Measurements from ENCODE around the gene DUOXA1.

Gene DUOXA1

GRCh38 chr15:45097466-45097865 lies 32.2 kb downstream of the DUOXA1 start:
- no peak for TF ChIP-seq CTCF (conservative IDR thresholded peaks at IDR 0.05; ENCODE audit: low read depth, low read length)
- no peak overlapping the region for H3K4me3 ChIP-seq (ENCODE audit: low read length)

GRCh38 chr15:45095661-45096060 lies 34.0 kb downstream of the DUOXA1 start:
- no peak for DNase-seq (ENCODE audit: low read depth)
- TF ChIP-seq CTCF (conservative IDR thresholded peaks at IDR 0.05; ENCODE audit: low read depth, low read length): no peak
- no peak overlapping the region for H3K4me3 ChIP-seq (ENCODE audit: low read length)

More at GRCh38 chr15:45097466-45097865, 32.2 kb downstream of the DUOXA1 start:
- no peak for DNase-seq (ENCODE audit: low read depth)

DNA sequence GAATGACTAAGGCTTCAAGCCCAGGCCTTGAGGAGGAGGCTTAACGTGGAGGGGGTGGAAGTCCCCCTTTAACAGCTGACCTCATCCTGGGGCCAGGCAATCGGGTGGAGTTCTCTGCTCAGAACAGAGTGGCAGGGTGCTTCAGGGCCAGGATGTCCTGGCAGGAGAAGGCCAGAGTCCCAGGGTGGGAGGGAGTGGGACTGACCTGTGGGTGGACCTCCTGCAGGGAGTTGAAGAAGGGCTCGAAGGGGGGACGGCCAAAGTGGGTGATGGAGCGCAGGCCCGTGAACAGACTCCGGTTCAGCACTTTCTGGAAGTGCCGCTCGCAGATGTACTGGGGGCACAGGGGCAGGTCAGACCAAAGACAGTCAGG lies 35.3 kb downstream of the DUOXA1 start:
- TF ChIP-seq CTCF (conservative IDR thresholded peaks at IDR 0.05; ENCODE audit: low read depth, low read length): no peak
- no peak for DNase-seq (ENCODE audit: low read depth)
- H3K4me3 ChIP-seq (ENCODE audit: low read length): no peak overlapping the region

DNA sequence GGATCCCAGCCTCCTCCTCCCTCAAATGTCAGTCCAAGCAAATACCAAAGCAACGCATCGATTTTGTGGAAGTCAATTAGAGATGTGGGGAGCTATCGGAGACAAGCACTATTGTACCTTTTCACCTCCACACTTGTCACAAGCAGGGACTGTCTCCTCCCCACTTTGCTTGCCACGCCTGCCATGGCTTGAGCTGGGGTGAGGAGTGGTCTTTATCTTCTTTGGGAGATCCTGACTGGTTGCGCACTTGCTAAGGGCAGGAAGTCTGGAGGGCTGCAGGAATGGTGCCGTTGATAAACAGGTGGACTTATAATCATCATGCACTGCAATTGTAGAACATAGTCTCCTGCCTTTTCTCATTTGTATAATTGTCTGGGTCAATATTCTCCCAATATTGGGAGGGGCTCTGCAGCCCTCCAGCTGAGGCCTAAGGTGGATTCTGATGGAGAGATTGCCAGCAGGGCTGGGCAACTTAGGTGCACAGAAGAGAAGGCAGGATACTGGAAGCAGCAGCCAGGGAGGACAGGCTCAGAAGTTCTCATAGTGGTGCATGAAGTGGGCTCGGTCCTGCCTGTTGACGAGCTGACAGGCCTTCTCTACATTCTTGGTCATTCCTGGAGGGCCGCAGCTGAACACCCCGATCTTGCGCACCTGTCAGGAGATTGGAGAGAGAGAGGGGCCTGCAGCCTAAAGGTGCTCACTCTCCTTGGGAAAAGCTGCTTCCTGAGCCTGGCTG lies 35.9 kb downstream of the DUOXA1 start:
- TF ChIP-seq CTCF (conservative IDR thresholded peaks at IDR 0.05; ENCODE audit: low read depth, low read length): no peak
- H3K4me3 ChIP-seq (ENCODE audit: low read length): no peak overlapping the region
- DNase-seq (ENCODE audit: low read depth): no peak

DNA sequence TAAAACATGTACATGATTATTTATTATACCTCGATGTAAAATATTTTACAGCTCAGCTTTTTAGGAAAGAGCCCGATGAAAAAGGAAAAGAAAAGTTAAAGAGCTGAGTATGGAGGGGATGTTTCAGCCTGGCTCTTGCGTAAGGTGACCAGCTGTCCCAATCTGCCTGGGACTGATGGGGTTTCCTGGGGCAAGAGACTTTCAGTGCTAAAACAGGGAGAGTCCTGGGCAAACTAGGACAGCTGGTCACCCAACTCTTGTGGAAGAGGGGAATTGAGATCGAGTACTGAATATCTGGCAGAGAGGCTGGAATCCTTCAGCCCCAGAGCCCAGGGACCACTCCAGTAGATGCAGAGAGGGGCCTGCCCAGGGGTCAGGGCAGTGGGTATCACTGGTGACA lies 36.7 kb downstream of the DUOXA1 start:
- DNase-seq (ENCODE audit: low read depth): no peak
- no peak overlapping the region for H3K4me3 ChIP-seq (ENCODE audit: low read length)
- no peak for TF ChIP-seq CTCF (conservative IDR thresholded peaks at IDR 0.05; ENCODE audit: low read depth, low read length)

GRCh38 chr15:45091576-45091975 lies 38.1 kb downstream of the DUOXA1 start:
- no peak for DNase-seq (ENCODE audit: low read depth)
- H3K4me3 ChIP-seq (ENCODE audit: low read length): no peak overlapping the region
- no peak for TF ChIP-seq CTCF (conservative IDR thresholded peaks at IDR 0.05; ENCODE audit: low read depth, low read length)

DNA sequence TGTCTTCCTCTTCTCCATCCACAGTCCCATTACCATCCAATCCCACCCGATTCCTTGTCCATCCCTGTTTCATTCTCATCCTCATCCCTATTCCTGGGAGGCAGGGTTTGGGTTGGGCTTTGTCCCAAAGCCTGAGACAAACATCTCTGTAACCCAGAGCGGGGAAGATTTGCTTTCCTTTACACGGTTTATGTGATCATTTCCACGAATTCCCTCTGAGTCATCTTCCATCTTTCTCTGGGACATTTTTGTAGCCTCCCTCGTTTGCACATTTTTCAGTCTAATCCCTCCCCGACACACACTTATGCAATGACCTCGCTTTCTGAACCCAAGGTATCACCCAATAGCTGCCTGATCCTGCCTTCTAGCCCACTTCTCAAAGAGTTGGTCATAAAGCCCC lies 38.5 kb downstream of the DUOXA1 start:
- DNase-seq (ENCODE audit: low read depth): no peak
- TF ChIP-seq CTCF (conservative IDR thresholded peaks at IDR 0.05; ENCODE audit: low read depth, low read length): no peak
- no peak overlapping the region for H3K4me3 ChIP-seq (ENCODE audit: low read length)

All from retinal pigment epithelial cell (primary cell).